GM06990 (cell line): ENCODE results near the gene NINL.
"Not testable (repeated sequence)": the region's sequence is repeated elsewhere in the genome, so short reads cannot be mapped to it uniquely, and the experiment has no call there.

Experiments
- DNase-seq: peaks from one replicate; pipeline ENCODE4 v3.0.0-alpha.2; 2011; ENCODE audit not compliant: insufficient read length; ENCODE audit errors: extremely low read depth
- H3K27me3 ChIP-seq: replicated peaks from 2 replicates; pipeline ENCODE4 v1.6.0; 2011; ENCODE audit warnings: low read length; ENCODE audit not compliant: control insufficient read depth, insufficient read depth
- H3K36me3 ChIP-seq: 2 replicates; pipeline ENCODE4 v1.5.1; 2011; ENCODE audit warnings: low read length; ENCODE audit not compliant: control insufficient read depth, insufficient read depth
- H3K4me3 ChIP-seq: replicated peaks from 2 replicates; pipeline ENCODE4 v1.5.1; 2011; ENCODE audit warnings: low read depth, mild to moderate bottlenecking, control low read depth, low read length
- TF ChIP-seq, protein P1 (sequence below): IDR thresholded peaks from 2 replicates; pipeline ENCODE4 v1.5.1; 2011; ENCODE audit warnings: low read length, control low read depth, mild to moderate bottlenecking, inconsistent platforms; ENCODE audit not compliant: insufficient read depth, poor library complexity, severe bottlenecking

Gene NINL

DNA sequence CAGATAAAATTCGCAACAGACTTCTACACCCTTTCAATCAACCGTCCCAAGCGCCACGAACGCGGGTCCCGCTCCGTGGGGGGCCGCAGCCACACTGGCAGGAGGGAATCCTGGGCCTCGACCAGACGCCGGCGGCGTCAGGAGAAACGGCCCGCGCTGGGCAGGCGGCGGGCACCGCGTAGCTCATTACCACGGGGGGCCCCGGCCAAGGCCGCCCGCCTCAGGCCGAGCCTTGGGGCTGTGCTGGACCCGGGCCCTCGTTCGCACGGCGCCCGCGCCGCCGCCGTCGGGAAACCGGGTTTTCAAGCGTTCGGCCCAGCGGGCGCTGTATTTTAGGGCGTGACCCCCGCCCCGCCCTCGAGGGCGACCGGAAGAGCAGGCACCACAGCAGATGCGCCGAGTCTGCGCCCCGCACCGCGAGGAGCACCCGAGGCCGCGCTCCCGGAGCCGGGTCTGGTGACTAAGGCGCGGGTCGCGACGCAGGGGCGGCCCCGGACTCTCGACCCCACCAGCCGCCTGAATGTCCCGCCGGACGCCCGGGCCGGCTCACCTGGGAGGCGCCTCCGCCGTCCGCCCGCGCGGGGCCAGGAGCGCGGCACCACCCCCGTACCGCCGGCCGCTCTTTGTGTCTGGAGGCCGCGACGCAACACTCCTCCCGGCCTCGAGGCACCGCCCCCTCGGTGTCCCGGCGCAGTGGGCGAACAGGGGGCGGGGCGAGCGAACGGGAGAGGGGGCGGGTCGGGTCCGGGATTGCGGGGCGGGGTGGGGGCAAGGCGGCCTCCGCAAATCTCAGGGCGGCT, at the start of gene NINL:
NINL (minus strand) TSS at position 627 of the 800 bp plus-strand sequence. CDS start 58,944 bp downstream, outside the sequence.
- TF ChIP-seq, protein P1, sequence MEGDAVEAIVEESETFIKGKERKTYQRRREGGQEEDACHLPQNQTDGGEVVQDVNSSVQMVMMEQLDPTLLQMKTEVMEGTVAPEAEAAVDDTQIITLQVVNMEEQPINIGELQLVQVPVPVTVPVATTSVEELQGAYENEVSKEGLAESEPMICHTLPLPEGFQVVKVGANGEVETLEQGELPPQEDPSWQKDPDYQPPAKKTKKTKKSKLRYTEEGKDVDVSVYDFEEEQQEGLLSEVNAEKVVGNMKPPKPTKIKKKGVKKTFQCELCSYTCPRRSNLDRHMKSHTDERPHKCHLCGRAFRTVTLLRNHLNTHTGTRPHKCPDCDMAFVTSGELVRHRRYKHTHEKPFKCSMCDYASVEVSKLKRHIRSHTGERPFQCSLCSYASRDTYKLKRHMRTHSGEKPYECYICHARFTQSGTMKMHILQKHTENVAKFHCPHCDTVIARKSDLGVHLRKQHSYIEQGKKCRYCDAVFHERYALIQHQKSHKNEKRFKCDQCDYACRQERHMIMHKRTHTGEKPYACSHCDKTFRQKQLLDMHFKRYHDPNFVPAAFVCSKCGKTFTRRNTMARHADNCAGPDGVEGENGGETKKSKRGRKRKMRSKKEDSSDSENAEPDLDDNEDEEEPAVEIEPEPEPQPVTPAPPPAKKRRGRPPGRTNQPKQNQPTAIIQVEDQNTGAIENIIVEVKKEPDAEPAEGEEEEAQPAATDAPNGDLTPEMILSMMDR = no peak
- Histone ChIP-seq H3K36me3 (no peaks in the 10 kb centered on the region), H3K4me3 (no peak within 1 kb of the TSS), H3K27me3 (no peaks in the 10 kb centered on the region)
- peak; percentile 16 for DNase-seq

DNA sequence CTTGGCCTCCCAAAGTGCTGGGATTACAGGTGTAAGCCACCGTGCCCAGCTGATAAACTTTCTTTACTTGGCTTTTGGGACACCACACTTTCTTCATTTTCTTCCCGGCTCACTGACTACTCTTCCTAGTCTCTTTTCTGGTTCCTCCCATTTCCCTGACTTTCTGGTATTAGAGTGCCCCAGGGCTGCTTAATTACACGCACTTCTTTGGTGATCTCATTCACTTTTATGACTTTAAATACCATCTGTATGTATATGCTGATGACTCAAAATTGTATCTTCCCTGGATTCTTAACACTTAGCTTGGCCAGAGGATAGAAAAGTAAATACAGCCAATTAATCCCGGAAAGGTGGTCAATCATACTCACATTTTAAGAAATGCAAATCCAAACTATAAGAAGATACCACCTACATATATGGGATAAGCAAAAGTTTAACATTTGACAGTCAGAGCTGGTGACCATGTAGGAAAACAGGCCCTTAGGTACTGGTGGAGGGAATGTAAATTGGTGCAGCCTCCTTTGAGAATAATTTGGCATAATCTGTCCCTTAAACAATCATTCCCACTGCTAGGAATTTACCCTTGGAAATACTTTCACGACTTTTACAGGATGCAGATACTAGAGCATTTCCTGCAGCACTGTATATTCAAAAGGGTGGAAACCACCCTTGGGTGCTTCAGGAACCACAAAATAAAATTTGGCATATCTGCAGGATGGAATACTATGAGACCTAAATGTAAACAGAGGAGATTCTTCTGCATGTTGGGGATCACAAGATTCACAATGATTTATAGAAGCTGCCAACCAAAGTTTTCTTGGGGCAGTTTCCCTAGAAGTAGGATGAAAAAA, 47.8 kb upstream of the NINL start:
- Histone ChIP-seq H3K36me3 (no peaks in the 10 kb centered on the region), H3K27me3 (no peaks in the 10 kb centered on the region), H3K4me3 (no peak overlapping the region)
- no peak for DNase-seq
- TF ChIP-seq, protein P1 = no peak

DNA sequence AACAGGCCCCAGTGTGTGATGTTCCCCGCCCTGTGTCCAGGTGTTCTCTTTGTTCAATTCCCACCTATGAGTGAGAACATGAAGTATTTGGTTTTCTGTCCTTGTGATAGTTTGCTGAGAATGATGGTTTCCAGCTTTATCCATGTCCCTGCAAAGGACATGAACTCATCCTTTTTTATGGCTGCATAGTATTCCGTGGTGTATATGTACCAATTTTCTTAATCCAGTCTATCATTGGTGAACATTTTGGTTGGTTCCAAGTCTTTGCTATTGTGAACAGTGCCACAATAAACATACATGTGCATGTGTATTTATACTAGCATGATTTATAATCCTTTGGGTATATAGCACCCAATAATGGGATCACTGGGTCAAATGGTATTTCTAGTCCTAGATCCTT, 45.3 kb upstream of the NINL start:
- not testable (repeated sequence) for DNase-seq, H3K36me3 ChIP-seq, H3K27me3 ChIP-seq, H3K4me3 ChIP-seq

DNA sequence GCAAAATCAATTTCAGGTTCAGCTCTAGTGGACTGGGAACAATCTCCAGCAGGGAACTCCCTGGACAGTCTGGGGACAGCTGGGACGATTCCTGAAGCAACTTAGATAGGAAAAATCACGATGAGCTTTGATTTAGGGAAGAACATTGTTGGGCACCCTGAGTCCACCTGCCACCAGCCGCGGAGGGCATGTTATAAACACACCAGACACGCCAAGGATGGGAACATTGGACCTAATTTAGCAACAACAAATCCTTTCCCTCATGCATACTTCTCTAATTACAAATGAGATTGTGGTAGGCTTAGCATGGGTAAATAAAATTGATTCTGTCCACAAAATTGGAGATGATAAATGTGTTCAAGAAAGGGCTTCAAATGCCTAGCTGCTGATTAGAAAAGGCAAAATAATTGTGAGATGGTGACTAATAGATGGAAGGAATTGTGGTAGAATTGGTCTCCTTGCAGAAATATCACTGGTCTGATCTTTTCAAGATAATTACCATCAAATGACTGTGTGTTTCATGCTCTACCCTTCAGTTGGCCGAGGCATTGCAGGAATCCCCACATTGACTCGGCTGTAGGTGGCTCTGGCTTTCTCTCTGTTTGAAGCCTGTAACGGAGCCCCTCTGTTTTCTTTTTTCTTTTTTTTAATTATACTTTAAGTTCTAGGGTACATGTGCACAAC, 44.6 kb upstream of the NINL start:
- H3K36me3 ChIP-seq = no peaks in the 10 kb centered on the region

DNA sequence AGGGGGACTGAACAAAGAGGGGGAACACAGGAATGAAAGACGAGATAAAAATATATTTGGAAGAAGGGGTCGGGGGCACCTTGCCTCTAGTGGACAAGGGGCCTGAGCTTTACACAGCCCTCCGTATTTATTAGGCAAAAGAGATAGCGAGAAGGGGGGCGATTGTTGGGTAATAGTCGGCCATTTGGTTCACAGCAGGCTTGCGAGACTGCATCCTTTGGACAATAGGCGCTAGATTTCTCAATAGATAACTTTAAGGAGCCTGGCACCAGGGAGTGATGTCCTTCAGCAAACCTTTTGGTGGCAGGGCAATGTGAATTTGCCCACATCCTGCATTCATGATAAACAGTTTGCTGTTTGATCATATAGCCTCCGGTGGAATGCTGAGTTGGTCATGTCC, 41.4 kb upstream of the NINL start:
- no peaks in the 10 kb centered on the region for H3K27me3 ChIP-seq
- H3K36me3 ChIP-seq = no peaks in the 10 kb centered on the region
- H3K4me3 ChIP-seq = no peak overlapping the region
- DNase-seq = no peak
- TF ChIP-seq, protein P1 = no peak

More for the DNA sequence above, 44.6 kb upstream of the NINL start:
- Histone ChIP-seq H3K4me3 (no peak overlapping the region), H3K27me3 (no peaks in the 10 kb centered on the region)
- TF ChIP-seq, protein P1 = no peak
- no peak for DNase-seq

DNA sequence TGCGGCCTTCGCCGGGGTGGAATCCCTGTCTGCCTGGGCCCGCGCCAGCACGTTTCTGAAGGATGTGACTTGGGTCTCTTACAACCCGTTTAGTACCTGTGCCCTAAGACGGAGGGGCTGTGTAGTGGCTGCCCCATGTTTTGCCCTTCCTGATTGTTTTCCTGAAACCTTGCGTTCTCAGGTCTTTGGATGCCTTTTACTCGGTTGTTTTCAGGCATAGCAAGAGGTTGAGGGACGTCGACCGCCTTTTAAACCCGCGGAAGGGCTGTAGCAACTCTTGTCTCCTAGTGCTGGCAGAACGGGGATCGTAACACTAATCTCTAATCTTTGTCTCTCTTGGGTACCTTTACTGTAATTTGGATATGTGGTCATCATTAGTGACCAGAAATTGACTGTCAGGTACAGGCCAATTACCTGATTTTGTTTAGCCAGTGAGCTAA, 39.2 kb upstream of the NINL start:
- no peak for DNase-seq
- H3K4me3 ChIP-seq = peak overlapping the region; percentile 88
- H3K36me3 ChIP-seq = no peaks in the 10 kb centered on the region
- TF ChIP-seq, protein P1 = no peak
- H3K27me3 ChIP-seq = no peaks in the 10 kb centered on the region
